Stimulated activated CD4-positive, alpha-beta T cell treated with anti-CD3 and anti-CD28 coated beads, Interleukin-2, amount 100 ng/mL, for 24 hours (primary cell): ENCODE results near the gene WNT2B.
A peak's percentile ranks its signal among the peaks of the same experiment; 100 is the strongest.
"Not testable (repeated sequence)": the region's sequence is repeated elsewhere in the genome, so short reads cannot be mapped to it uniquely, and the experiment has no call there.

Experiments
- DNase-seq, 2 donors: peaks; one replicate each; pipeline ENCODE4 v3.0.0-alpha.2; 2020

Gene WNT2B

GRCh38 chr1:112508278-112509004 lies at the start of gene WNT2B:
WNT2B (plus strand) TSS chr1:112508965; CDS start chr1:112509263, 298 bp downstream.
- peak; percentile 49 to 59 for DNase-seq

GRCh38 chr1:112460615-112461014 lies 48.1 kb upstream of the WNT2B start:
- DNase-seq: no peak

- no peak for DNase-seq
These were observed 47.4 kb upstream of the WNT2B start for GRCh38 chr1:112461200-112461871.

GRCh38 chr1:112462953-112463279 lies 45.8 kb upstream of the WNT2B start:
- DNase-seq: no peak

GRCh38 chr1:112464501-112464900 lies 44.3 kb upstream of the WNT2B start:
- DNase-seq: no peak

GRCh38 chr1:112465122-112465521 lies 43.6 kb upstream of the WNT2B start:
- DNase-seq: no peak

- peak; percentile 90 to 93 for DNase-seq
These were observed 42.6 kb upstream of the WNT2B start for GRCh38 chr1:112466078-112466660.

GRCh38 chr1:112470324-112470723 lies 38.4 kb upstream of the WNT2B start:
- not testable (repeated sequence) for DNase-seq

- DNase-seq: no peak
These were observed 37.8 kb upstream of the WNT2B start for GRCh38 chr1:112470966-112471365.

GRCh38 chr1:112472142-112472541 lies 36.6 kb upstream of the WNT2B start:
- no peak for DNase-seq

- DNase-seq: no peak
These were observed 31.2 kb upstream of the WNT2B start for GRCh38 chr1:112477550-112477949.

- DNase-seq: no peak
These were observed 30.5 kb upstream of the WNT2B start for GRCh38 chr1:112478314-112478713.

GRCh38 chr1:112486063-112486462 lies 22.7 kb upstream of the WNT2B start:
- DNase-seq: not testable (repeated sequence)

- DNase-seq: not testable (repeated sequence)
These were observed 21.1 kb upstream of the WNT2B start for GRCh38 chr1:112487686-112488085.

GRCh38 chr1:112488141-112488540 lies 20.6 kb upstream of the WNT2B start:
- no peak for DNase-seq

GRCh38 chr1:112492076-112492475 lies 16.7 kb upstream of the WNT2B start:
- DNase-seq: no peak

GRCh38 chr1:112493351-112493750 lies 15.4 kb upstream of the WNT2B start:
- no peak for DNase-seq

- no peak for DNase-seq
These were observed 12.5 kb upstream of the WNT2B start for GRCh38 chr1:112496290-112496689.

GRCh38 chr1:112501810-112502641 lies 6.7 kb upstream of the WNT2B start:
- peak; percentile 63 to 73 for DNase-seq

GRCh38 chr1:112502826-112503225 lies 5.9 kb upstream of the WNT2B start:
- no peak for DNase-seq

GRCh38 chr1:112504001-112504660 lies 4.6 kb upstream of the WNT2B start:
- no peak for DNase-seq

- DNase-seq: no peak
These were observed 3.9 kb upstream of the WNT2B start for GRCh38 chr1:112504661-112505399.
